GM12878 (cell line): ENCODE results near the gene KLHL24. TPM values are rescaled to one million over a fixed set of nuclear protein-coding genes. Genes with fewer than 3 reads are reported as not detected.

Source experiments
- BCLAF1 ChIP-seq: fragments of 450-650 bp; IDR thresholded peaks from 2 replicates; pipeline ENCODE4 v1.6.1; 2017; ENCODE audit warnings: antibody characterized with exemption, mild to moderate bottlenecking, moderate library complexity
- BHLHE40 ChIP-seq, 2 experiments: fragments of 450-650 bp in 1 of 2; IDR thresholded peaks; 2 replicates each; pipeline ENCODE4 v1.6.1; 2011 to 2017; ENCODE audit warnings: low read depth in 2 of 2, borderline replicate concordance in 1 of 2, improper control_type of control experiment in 1 of 2, low read length in 1 of 2, mild to moderate bottlenecking in 1 of 2
- HDAC2 ChIP-seq: fragments of 200-600 bp; sonication (generic); IDR thresholded peaks from 2 replicates; pipeline ENCODE4 v1.6.1; 2017
- NFYA ChIP-seq: IDR thresholded peaks from 2 replicates; pipeline ENCODE4 v1.6.1; 2011; ENCODE audit warnings: low read depth, mild to moderate bottlenecking, low read length, improper control_type of control experiment, borderline replicate concordance
- NKRF ChIP-seq: fragments of 450-650 bp; conservative IDR thresholded peaks from 2 replicates; pipeline ENCODE4 v1.6.1; 2017; ENCODE audit warnings: mild to moderate bottlenecking, moderate library complexity
- PAX5 ChIP-seq: IDR thresholded peaks from 2 replicates; pipeline ENCODE4 v1.6.1; 2011; ENCODE audit warnings: low read depth, low read length, borderline replicate concordance
- POLR2A ChIP-seq: IDR thresholded peaks from 2 replicates; pipeline ENCODE4 v1.6.1; 2011; ENCODE audit warnings: low read depth, mild to moderate bottlenecking, low read length
- SPI1 ChIP-seq: IDR thresholded peaks from 2 replicates; pipeline ENCODE4 v1.6.1; 2011; ENCODE audit warnings: low read depth, mild to moderate bottlenecking, low read length, moderate library complexity, borderline replicate concordance; ENCODE audit not compliant: insufficient read depth
- ZBTB40 ChIP-seq: fragments of 450-650 bp; IDR thresholded peaks from 2 replicates; pipeline ENCODE4 v1.6.1; 2016; ENCODE audit warnings: mild to moderate bottlenecking, moderate library complexity, borderline replicate concordance
- ZNF207 ChIP-seq: fragments of 450-650 bp; IDR thresholded peaks from 2 replicates; pipeline ENCODE4 v1.6.1; 2014; ENCODE audit warnings: antibody characterized with exemption, mild to moderate bottlenecking, borderline replicate concordance
- polyA plus RNA-seq, 11 experiments: library from polyadenylated mRNA; depleted of rRNA in 4 of 11; unstranded in 6 of 11; stranded (reverse) in 5 of 11; fragments of >200 nt; fragmentation: Nextera tagmentation in 4 of 11; fragmentation: Illumina TruSeq in 1 of 11; extraction: Ambion mirVana in 4 of 11; extraction: Trizol in 1 of 11; gene quantifications; 1 replicate in 1 of 11; 2 replicates in 10 of 11; pipeline versions ENCODE4 v1.2.1 to v1.2.3, GENCODE V29; 2011 to 2016; ENCODE audit warnings: inconsistent platforms in 2 of 11, missing spikeins in 2 of 11, low read depth in 1 of 11
- total RNA-seq, 4 experiments: library from RNA; depleted of rRNA in 3 of 4; stranded (reverse); fragments of >200 nt in 3 of 4; fragmentation: Illumina TruSeq in 1 of 4; extraction: Trizol in 1 of 4; gene quantifications; 2 replicates each; pipeline versions ENCODE4 v1.2.1 to v1.2.3, GENCODE V29; 2013 to 2021
- TF ChIP-seq, protein P1 (sequence below): fragments of 450-650 bp; IDR thresholded peaks from 2 replicates; pipeline ENCODE4 v1.6.1; 2016; ENCODE audit warnings: mild to moderate bottlenecking

KLHL24 gene
- total and polyA plus RNA-seq, 10 of the 15 experiments (the other 5 are each of a cell fraction or from before 2014, with no cell fraction given), result 0.91 to 24.3 (median 5.3) TPM

GRCh38 chr3:183636221-183637105 is 1.0 kb downstream of the KLHL24 start (continued):
- TF ChIP-seq, protein P1, sequence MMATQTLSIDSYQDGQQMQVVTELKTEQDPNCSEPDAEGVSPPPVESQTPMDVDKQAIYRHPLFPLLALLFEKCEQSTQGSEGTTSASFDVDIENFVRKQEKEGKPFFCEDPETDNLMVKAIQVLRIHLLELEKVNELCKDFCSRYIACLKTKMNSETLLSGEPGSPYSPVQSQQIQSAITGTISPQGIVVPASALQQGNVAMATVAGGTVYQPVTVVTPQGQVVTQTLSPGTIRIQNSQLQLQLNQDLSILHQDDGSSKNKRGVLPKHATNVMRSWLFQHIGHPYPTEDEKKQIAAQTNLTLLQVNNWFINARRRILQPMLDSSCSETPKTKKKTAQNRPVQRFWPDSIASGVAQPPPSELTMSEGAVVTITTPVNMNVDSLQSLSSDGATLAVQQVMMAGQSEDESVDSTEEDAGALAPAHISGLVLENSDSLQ, result peak; percentile 35; the same call in 1 of the 2 replicates
- TF ChIP-seq ZNF207, result peak; percentile 82
- TF ChIP-seq ZBTB40, result no peak; the same call in 1 of the 2 replicates
- TF ChIP-seq HDAC2, result no peak
- peak; percentile 57 to 71; a peak in 3 of 4 replicates for TF ChIP-seq BHLHE40 (IDR thresholded peaks at IDR 0.05; ENCODE audit: borderline replicate concordance in 1 of 2, low read depth in 2 of 2, low read length in 1 of 2)
- TF ChIP-seq PAX5, result 0 out of 2 replicates have a peak, but pooled peaks have one; percentile 35
- peak; percentile 79 for TF ChIP-seq POLR2A
- TF ChIP-seq SPI1, result peak; percentile 1; the same call in 1 of the 2 replicates
- TF ChIP-seq BCLAF1, result no peak
- peak; percentile 71 for TF ChIP-seq NKRF
- TF ChIP-seq NFYA, result no peak
